Endothelial cell of umbilical vein (primary cell): ENCODE measurements around the gene KAT6B. TPM values are rescaled to one million over a fixed set of nuclear protein-coding genes. Genes with fewer than 3 reads are reported as not detected.

Source experiments
- BruUV-seq: library from RNA; stranded (reverse); fragments of 400-500 nt; replicated peaks from 2 replicates; lab custom pipeline; 2021; lab: Mats Ljungman, UMichigan
- CTCF ChIA-PET: fragments of 300-600, 350-600 bp; sonication (Branson Sonifier 250); formaldehyde crosslinking; loops from one replicate; lab custom pipeline; 2021; ENCODE audit warnings: antibody characterized with exemption, inconsistent platforms; lab: Charles Lee
- POLR2A ChIA-PET: fragments of 300-600, 350-600 bp; sonication (Branson Sonifier 250); formaldehyde crosslinking; loops from one replicate; lab custom pipeline; 2021; ENCODE audit warnings: antibody characterized with exemption, inconsistent platforms; lab: Charles Lee
- DNase-seq: peaks from one replicate; pipeline ENCODE4 v3.0.0-alpha.2; 2011; ENCODE audit warnings: low read depth, low spot score
- FAIRE-seq: peaks from 2 replicates; lab custom pipeline; 2011; peaks lifted over from hg19 to GRCh38; lab: Jason Lieb, UNC
- H2AFZ ChIP-seq: 2 replicates; pipeline ENCODE4 v1.6.0; 2012; ENCODE audit warnings: low read depth, low read length, control low read depth, inconsistent platforms
- H3K27ac ChIP-seq: 2 replicates; pipeline ENCODE4 v1.5.1; 2011; ENCODE audit warnings: low read depth, mild to moderate bottlenecking, control low read depth, low read length, moderate library complexity; ENCODE audit not compliant: insufficient read depth
- H3K27me3 ChIP-seq, 2 experiments: 2 replicates each; pipeline versions ENCODE4 v1.6.0 to v1.6.1; 2011; ENCODE audit warnings: low read length in 2 of 2, mixed read lengths in 1 of 2; ENCODE audit not compliant: control insufficient read depth in 2 of 2, insufficient read depth in 2 of 2
- H3K36me3 ChIP-seq, 2 experiments: 2 replicates in 1 of 2; 3 replicates in 1 of 2; pipeline ENCODE4 v1.5.1; 2011; ENCODE audit warnings: low read length in 2 of 2, mild to moderate bottlenecking in 1 of 2, moderate library complexity in 1 of 2; ENCODE audit not compliant: control insufficient read depth in 2 of 2, insufficient read depth in 2 of 2; ENCODE audit errors: extremely low read depth in 1 of 2
- H3K4me1 ChIP-seq: 3 replicates; pipeline ENCODE4 v1.5.1; 2011; ENCODE audit warnings: mild to moderate bottlenecking, low read length; ENCODE audit not compliant: control insufficient read depth, insufficient read depth; ENCODE audit errors: extremely low read depth
- H3K4me2 ChIP-seq: 2 replicates; pipeline ENCODE4 v1.6.1; 2011; ENCODE audit warnings: low read length, control low read depth, mixed read lengths; ENCODE audit not compliant: insufficient read depth
- H3K4me3 ChIP-seq, 3 experiments: fragments of 200-600 bp in 1 of 3; sonication (generic), shearing (Covaris generic) in 1 of 3; replicated peaks in 1 of 3; 2 replicates each; pipeline ENCODE4 v1.5.1; 2011 to 2016; ENCODE audit warnings: control low read depth in 3 of 3, low read length in 3 of 3, mild to moderate bottlenecking in 2 of 3, inconsistent platforms in 1 of 3, low read depth in 1 of 3, moderate library complexity in 1 of 3; ENCODE audit not compliant: insufficient read depth in 1 of 3
- H3K79me2 ChIP-seq: 2 replicates; pipeline ENCODE4 v1.6.0; 2012; ENCODE audit warnings: low read length, inconsistent platforms; ENCODE audit not compliant: control insufficient read depth, insufficient read depth
- H3K9ac ChIP-seq: replicated peaks from 2 replicates; pipeline ENCODE3; 2011; ENCODE audit warnings: low read length, control low read depth; ENCODE audit not compliant: insufficient read depth; ENCODE audit errors: extremely low read depth
- H3K9me1 ChIP-seq: replicated peaks from 3 replicates; pipeline ENCODE4 v1.6.0; 2011; ENCODE audit warnings: mild to moderate bottlenecking, low read length; ENCODE audit not compliant: control insufficient read depth, insufficient read depth; ENCODE audit errors: extremely low read depth
- H3K9me3 ChIP-seq: replicated peaks from 2 replicates; pipeline ENCODE4 v1.5.1; 2012; ENCODE audit warnings: low read length, inconsistent platforms; ENCODE audit not compliant: control insufficient read depth, insufficient read depth
- H4K20me1 ChIP-seq: replicated peaks from 2 replicates; pipeline ENCODE3; 2011; ENCODE audit warnings: mild to moderate bottlenecking, low read length; ENCODE audit not compliant: control insufficient read depth, insufficient read depth; ENCODE audit errors: extremely low read depth
- CTCF ChIP-seq, 2 donors: IDR thresholded peaks; 1 replicate in 1 of 2; 2 replicates in 1 of 2; pipeline ENCODE4 v1.5.1; 2011; ENCODE audit warnings: low read length in 2 of 2, mild to moderate bottlenecking in 2 of 2, moderate library complexity in 2 of 2, control low read depth in 1 of 2, inconsistent platforms in 1 of 2, low read depth in 1 of 2; ENCODE audit not compliant: insufficient read depth in 1 of 2; ENCODE audit errors: extremely low read depth in 1 of 2
- EZH2 ChIP-seq: IDR thresholded peaks from 2 replicates; pipeline ENCODE4 v1.6.1; 2012; ENCODE audit warnings: borderline replicate concordance, low read depth, mild to moderate bottlenecking, moderate library complexity, low read length, inconsistent platforms; ENCODE audit not compliant: severe bottlenecking
- FOS ChIP-seq: IDR thresholded peaks from 2 replicates; pipeline ENCODE4 v1.6.1; 2011; ENCODE audit warnings: mild to moderate bottlenecking, low read length, moderate library complexity, borderline replicate concordance; ENCODE audit not compliant: insufficient read depth
- GATA2 ChIP-seq: IDR thresholded peaks from 2 replicates; pipeline ENCODE4 v1.7.0; 2011; ENCODE audit warnings: low read depth, mild to moderate bottlenecking, moderate library complexity, mixed read lengths, low read length; ENCODE audit not compliant: insufficient read length, insufficient read depth
- JUN ChIP-seq: IDR thresholded peaks from 2 replicates; pipeline ENCODE4 v1.6.1; 2011; ENCODE audit warnings: borderline replicate concordance, low read depth; ENCODE audit not compliant: insufficient read length, insufficient read depth
- MAX ChIP-seq: IDR thresholded peaks from 2 replicates; pipeline ENCODE4 v1.6.1; 2011; ENCODE audit not compliant: insufficient read depth, insufficient read length
- MYC ChIP-seq: IDR thresholded peaks from one replicate; pipeline ENCODE4 v1.6.1; 2011; ENCODE audit warnings: mild to moderate bottlenecking, low read depth, low read length
- POLR2A ChIP-seq: IDR thresholded peaks from 2 replicates; pipeline ENCODE4 v1.6.1; 2012; ENCODE audit warnings: low read depth, mild to moderate bottlenecking, control low read depth, low read length
- POLR2AphosphoS5 ChIP-seq: IDR thresholded peaks from 2 replicates; pipeline ENCODE4 v1.6.1; 2012; ENCODE audit warnings: low read depth, mild to moderate bottlenecking, control low read depth, low read length, moderate library complexity; ENCODE audit not compliant: insufficient read depth
- dilution Hi-C: fragments of 300-500 bp; cut with MboI; formaldehyde crosslinking; loops from one replicate; pipeline ENCODE4 v1.15.0; 2019; ENCODE audit warnings: low sequenced_read_pairs; ENCODE audit not compliant: extremely low pct_ligation_motif_present
- intact Hi-C: fragments of 100-400 bp; cut with micrococcal nuclease; formaldehyde crosslinking; loops from one replicate; pipeline ENCODE4 v1.10.0; 2022
- polyA plus RNA-seq, 4 experiments: library from polyadenylated mRNA; depleted of rRNA in 3 of 4; stranded (reverse) in 3 of 4; unstranded in 1 of 4; fragments of >200 nt; gene quantifications; 2 replicates each; pipeline versions ENCODE4 v1.2.1 to v1.2.3, GENCODE V29; 2011 to 2012; ENCODE audit warnings: missing spikeins in 1 of 4
- total RNA-seq: library from RNA; stranded (reverse); gene quantifications from 2 replicates; pipeline ENCODE4 v1.2.3, GENCODE V29; 2021

Gene KAT6B
- total and polyA plus RNA-seq, 2 donors (not counting 3 experiments of a cell fraction or from before 2014, with no cell fraction given): 4.5 to 17.0 TPM

GRCh38 chr10:75071756-75072155 is 245.4 kb downstream of the KAT6B start:
- Histone ChIP-seq H3K27ac (no peak overlapping the region), H2AFZ (no peak overlapping the region), H4K20me1 (no peaks in the 10 kb centered on the region), H3K9ac (no peak overlapping the region), H3K9me1 (no peaks in the 10 kb centered on the region), H3K4me3 (no peak overlapping the region), H3K27me3 (no peaks in the 10 kb centered on the region), H3K36me3 (no peaks in the 10 kb centered on the region), H3K4me2 (no peak overlapping the region), H3K79me2 (no peaks in the 10 kb centered on the region), H3K4me1 (no peaks in the 10 kb centered on the region), H3K9me3 (no peaks in the 10 kb centered on the region)
- BruUV-seq: no TSS peak
- DNase-seq (no peak), FAIRE-seq (no peak)
- dilution Hi-C loops: no loop called here
- ChIA-PET CTCF (interaction anchor here (1.6 kb wide), 1 partner anchor 828 kb away, joined by 4 read pairs; no protein-coding TSS in a partner anchor), POLR2A (no interaction called here)
- TF ChIP-seq JUN: no peak
- no peak for TF ChIP-seq MAX
- no peak for TF ChIP-seq GATA2
- no peak for TF ChIP-seq POLR2AphosphoS5
- TF ChIP-seq EZH2: no peak
- TF ChIP-seq MYC: no peak
- no peak for TF ChIP-seq POLR2A
- TF ChIP-seq FOS: no peak
- TF ChIP-seq CTCF (IDR thresholded peaks at IDR 0.05; ENCODE audit: extremely low read depth in 1 of 2, insufficient read depth in 1 of 2, low read depth in 1 of 2, low read length in 2 of 2): no peak
- intact Hi-C loops: no loop called here
